Neural progenitor cell (in vitro differentiated cells): ENCODE measurements around the gene USP15. TPM values are rescaled to one million over a fixed set of nuclear protein-coding genes. Genes with fewer than 3 reads are reported as not detected.
"Not testable (repeated sequence)": the region's sequence is repeated elsewhere in the genome, so short reads cannot be mapped to it uniquely, and the experiment has no call there.

ENCODE experiments used
- DNase-seq: peaks from one replicate; pipeline ENCODE4 v3.0.0-alpha.2; 2016; ENCODE audit warnings: low spot score
- H2AFZ ChIP-seq: fragments of 200-600 bp; sonication (generic); replicated peaks from 2 replicates; pipeline ENCODE4 v1.6.1; 2016; ENCODE audit warnings: antibody characterized with exemption
- H3F3A ChIP-seq: fragments of 200-600 bp; sonication (generic); 2 replicates; pipeline ENCODE4 v1.6.1; 2016; ENCODE audit warnings: antibody characterized with exemption, low read depth
- H3K27ac ChIP-seq: fragments of 200-600 bp; sonication (generic); 2 replicates; pipeline ENCODE4 v1.5.1; 2016; ENCODE audit warnings: mild to moderate bottlenecking
- H3K27me3 ChIP-seq: fragments of 200-600 bp; sonication (generic); 2 replicates; pipeline ENCODE4 v1.6.1; 2016; ENCODE audit warnings: mild to moderate bottlenecking, moderate library complexity
- H3K36me3 ChIP-seq: fragments of 200-600 bp; sonication (generic); 2 replicates; pipeline ENCODE4 v1.5.1; 2016
- H3K4me1 ChIP-seq: fragments of 200-600 bp; sonication (generic); 2 replicates; pipeline ENCODE4 v1.6.1; 2016; ENCODE audit warnings: mixed run types
- H3K4me2 ChIP-seq: fragments of 200-600 bp; sonication (generic); 2 replicates; pipeline ENCODE4 v1.6.1; 2016
- H3K4me3 ChIP-seq: fragments of 200-600 bp; sonication (generic); 2 replicates; pipeline ENCODE4 v1.5.1; 2016
- H3K79me2 ChIP-seq: fragments of 200-600 bp; sonication (generic); 2 replicates; pipeline ENCODE4 v1.6.1; 2016; ENCODE audit warnings: low read depth
- H3K9ac ChIP-seq: fragments of 200-600 bp; sonication (generic); 2 replicates; pipeline ENCODE4 v1.6.1; 2016
- H3K9me3 ChIP-seq: fragments of 200-600 bp; sonication (generic); 2 replicates; pipeline ENCODE4 v1.5.1; 2016; ENCODE audit warnings: low read depth
- H4K20me1 ChIP-seq: fragments of 200-600 bp; sonication (generic); 2 replicates; pipeline ENCODE4 v1.6.1; 2016; ENCODE audit warnings: low read depth
- H3K27ac Mint-ChIP-seq: 3 replicates; pipeline ENCODE4 v1.8.0; 2021; ENCODE audit warnings: mixed read lengths
- H3K27me3 Mint-ChIP-seq: 2 replicates; pipeline ENCODE4 v1.8.0; 2022; ENCODE audit warnings: low read depth, mild to moderate bottlenecking, inconsistent platforms, moderate library complexity, mixed read lengths; ENCODE audit not compliant: insufficient read depth
- H3K36me3 Mint-ChIP-seq: 3 replicates; pipeline ENCODE4 v1.8.0; 2021; ENCODE audit warnings: mixed read lengths
- H3K4me1 Mint-ChIP-seq: 3 replicates; pipeline ENCODE4 v1.8.0; 2021; ENCODE audit warnings: mixed read lengths
- H3K4me3 Mint-ChIP-seq: 3 replicates; pipeline ENCODE4 v1.8.0; 2021; ENCODE audit warnings: mild to moderate bottlenecking, moderate library complexity, mixed read lengths
- H3K9me3 Mint-ChIP-seq: 3 replicates; pipeline ENCODE4 v1.8.0; 2020; ENCODE audit warnings: mixed read lengths
- CTCF ChIP-seq: fragments of 200-600 bp; sonication (generic); IDR thresholded peaks from 2 replicates; pipeline ENCODE4 v1.5.1; 2017; ENCODE audit warnings: antibody characterized with exemption, mild to moderate bottlenecking
- EZH2 ChIP-seq: fragments of 200-600 bp; sonication (generic); IDR thresholded peaks from 2 replicates; pipeline ENCODE4 v1.6.1; 2017; ENCODE audit warnings: antibody characterized with exemption, mild to moderate bottlenecking, moderate library complexity
- EZH2phosphoT487 ChIP-seq: fragments of 200-600 bp; sonication (generic); IDR thresholded peaks from 2 replicates; pipeline ENCODE4 v1.6.1; 2017; ENCODE audit warnings: antibody characterized with exemption
- small RNA-seq: library from RNA; depleted of rRNA; stranded (forward); fragments of <200 nt; gene quantifications from one replicate; pipeline ENCODE3, GENCODE V24; 2015
- total RNA-seq: library from RNA; depleted of rRNA; stranded (reverse); fragments of >200 nt; gene quantifications from 2 replicates; pipeline ENCODE4 v1.2.3, GENCODE V29; 2015; ENCODE audit warnings: low replicate concordance

USP15 gene
- total RNA-seq, 1 donor from 2014 or later, result 36.0 TPM

DNA sequence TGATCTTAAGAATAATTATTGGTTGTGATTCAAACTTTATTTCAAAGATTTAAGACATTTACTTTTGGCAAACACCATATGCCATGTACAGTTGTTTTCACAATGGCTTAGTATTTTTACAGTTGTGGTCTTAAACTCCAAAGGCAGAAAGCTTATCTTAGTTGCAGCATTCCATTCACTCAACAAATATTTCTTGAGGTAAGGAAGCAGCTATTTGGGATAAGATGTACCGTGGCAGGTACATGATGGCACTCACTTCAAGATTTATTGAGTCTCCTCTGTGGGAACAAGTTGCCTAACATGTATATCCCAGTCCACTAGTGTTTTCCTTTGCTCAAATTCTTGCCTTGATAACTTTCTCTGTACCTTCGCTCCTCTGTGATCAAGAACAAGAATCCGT, 198.4 kb downstream of the USP15 start:
- Mint-ChIP-seq H3K27ac (no peak overlapping the region), H3K9me3 (peaks cover 23% of the 10 kb centered on the region), H3K4me1 (no peaks in the 10 kb centered on the region), H3K4me3 (no peak overlapping the region), H3K27me3 (peaks cover 2% of the 10 kb centered on the region), H3K36me3 (no peaks in the 10 kb centered on the region)
- Histone ChIP-seq H3F3A (no peaks in the 10 kb centered on the region), H3K9ac (no peak overlapping the region), H3K36me3 (no peaks in the 10 kb centered on the region), H3K27ac (no peak overlapping the region), H3K4me1 (no peaks in the 10 kb centered on the region), H3K79me2 (no peaks in the 10 kb centered on the region), H3K9me3 (no peaks in the 10 kb centered on the region), H4K20me1 (no peaks in the 10 kb centered on the region), H3K4me2 (no peak overlapping the region), H2AFZ (no peak overlapping the region), H3K27me3 (no peaks in the 10 kb centered on the region), H3K4me3 (no peak overlapping the region)
- no peak for DNase-seq
- no peak for TF ChIP-seq EZH2phosphoT487
- TF ChIP-seq EZH2, result no peak
- TF ChIP-seq CTCF, result no peak

GRCh38 chr12:62459976-62460375, 199.8 kb downstream of the USP15 start:
- Mint-ChIP-seq H3K9me3 (peaks cover 26% of the 10 kb centered on the region), H3K27ac (no peak overlapping the region), H3K36me3 (no peaks in the 10 kb centered on the region), H3K27me3 (peaks cover 2% of the 10 kb centered on the region), H3K4me1 (no peaks in the 10 kb centered on the region), H3K4me3 (no peak overlapping the region)
- Histone ChIP-seq H3K9ac (no peak overlapping the region), H3K4me1 (no peaks in the 10 kb centered on the region), H3K79me2 (no peaks in the 10 kb centered on the region), H3K27me3 (no peaks in the 10 kb centered on the region), H3K4me3 (no peak overlapping the region), H3K4me2 (no peak overlapping the region), H3F3A (no peaks in the 10 kb centered on the region), H4K20me1 (no peaks in the 10 kb centered on the region), H3K9me3 (no peaks in the 10 kb centered on the region), H3K36me3 (no peaks in the 10 kb centered on the region), H3K27ac (no peak overlapping the region), H2AFZ (no peak overlapping the region)
- TF ChIP-seq EZH2, result no peak
- no peak for TF ChIP-seq CTCF
- DNase-seq, result no peak

DNA sequence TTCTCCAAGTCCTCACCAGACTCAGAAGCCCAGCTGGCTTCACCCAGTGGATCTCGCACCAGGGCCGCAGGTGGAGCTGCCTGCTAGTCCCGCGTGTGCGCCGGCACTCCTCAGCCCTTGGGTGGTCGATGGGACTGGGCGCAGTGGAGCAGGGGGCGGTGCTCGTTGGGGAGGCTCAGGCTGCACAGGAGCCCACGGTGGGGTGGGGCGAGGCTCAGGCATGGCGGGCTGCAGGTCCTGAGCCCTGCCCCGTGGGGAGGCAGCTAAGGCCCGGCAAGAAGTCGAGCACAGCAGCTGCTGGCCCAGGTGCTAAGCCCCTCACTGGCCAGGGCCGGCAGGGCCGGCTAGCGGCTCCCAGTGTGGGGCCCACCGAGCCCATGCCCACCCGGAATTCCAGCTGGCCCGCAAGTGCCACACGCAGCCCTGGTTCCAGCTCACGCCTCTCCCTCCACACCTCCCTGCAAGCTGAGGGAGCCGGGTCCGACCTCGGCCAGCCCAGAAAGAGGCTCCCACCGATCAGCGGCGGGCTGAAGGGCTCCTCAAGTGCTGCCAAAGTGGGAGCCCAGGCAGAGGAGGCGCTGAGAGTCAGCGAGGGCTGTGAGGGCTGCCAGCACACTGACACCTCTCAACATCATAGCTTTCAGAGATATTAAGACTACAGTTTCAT, 201.1 kb downstream of the USP15 start:
- H3K4me1 ChIP-seq, H3K4me3 ChIP-seq, H3K36me3 ChIP-seq, H3K4me3 Mint-ChIP-seq, H3K27me3 Mint-ChIP-seq, H3K4me2 ChIP-seq, H4K20me1 ChIP-seq, H3K79me2 ChIP-seq, H3K9ac ChIP-seq, DNase-seq, H3K27ac ChIP-seq, H3F3A ChIP-seq, H3K27me3 ChIP-seq, H3K36me3 Mint-ChIP-seq, H2AFZ ChIP-seq, H3K4me1 Mint-ChIP-seq, H3K9me3 ChIP-seq, H3K27ac Mint-ChIP-seq: not testable (repeated sequence)
- peaks cover 19% of the 10 kb centered on the region for H3K9me3 Mint-ChIP-seq

DNA sequence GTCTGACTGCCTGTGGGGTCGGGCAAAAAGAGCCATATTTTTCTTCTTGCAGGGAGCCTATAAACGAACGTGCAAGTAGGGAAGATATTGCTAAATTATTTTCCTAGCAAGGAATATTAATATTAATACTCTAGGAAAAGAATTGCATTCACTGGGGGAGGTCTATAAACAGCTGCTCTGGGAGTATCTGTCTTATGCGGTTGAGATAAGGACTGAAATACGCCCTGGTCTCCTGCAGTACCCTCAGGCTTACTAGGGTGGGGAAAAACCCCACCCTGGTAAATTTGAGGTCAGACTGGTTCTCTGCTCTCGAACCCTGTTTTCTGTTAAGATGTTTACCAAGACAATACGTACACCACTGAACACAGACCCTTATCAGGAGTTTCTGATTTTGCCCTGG, 203.0 kb downstream of the USP15 start:
- not testable (repeated sequence) for H2AFZ ChIP-seq, H3K4me3 Mint-ChIP-seq, H3K27me3 ChIP-seq, H3K27me3 Mint-ChIP-seq, H3K36me3 Mint-ChIP-seq, H3K27ac Mint-ChIP-seq, H3K36me3 ChIP-seq, DNase-seq, H3K27ac ChIP-seq, H3K9ac ChIP-seq, H4K20me1 ChIP-seq, H3K9me3 ChIP-seq, H3F3A ChIP-seq, H3K4me3 ChIP-seq, H3K4me2 ChIP-seq
- Mint-ChIP-seq H3K9me3 (peaks cover 19% of the 10 kb centered on the region), H3K4me1 (peaks cover 13% of the 10 kb centered on the region)
- Histone ChIP-seq H3K4me1 (peaks cover 12% of the 10 kb centered on the region), H3K79me2 (peaks cover 16% of the 10 kb centered on the region)

Small RNA genes within 50 kb of the gene (small RNA-seq; reads per million reads assigned to genes)
- gene RF00017 (not detected), gene RNU6-595P (not detected)

Other genes with a start within 250 kb of the USP15 start
- gene MON2, start 206.4 kb downstream of the USP15 start, total RNA-seq, result 44.2 and 62.3 TPM in 2 replicates